Skin of body (tissue), 2 donors: Measurements from ENCODE around the gene FAM9C. TPM values are rescaled to one million over a fixed set of nuclear protein-coding genes. Genes with fewer than 3 reads are reported as not detected.

ENCODE experiments used
- DNase-seq: peaks from one replicate; lab custom pipeline; 2025; lab: John Stamatoyannopoulos, UW
- total RNA-seq: library from RNA; depleted of rRNA; stranded (reverse); fragments of >200 nt; gene quantifications from one replicate; pipeline ENCODE4 v1.2.3, GENCODE V29; 2014

The FAM9C gene
- total RNA-seq, 1 donor from 2014 or later: not detected

GRCh38 chrX:13008851-13009250 lies 35.6 kb downstream of the FAM9C start:
- DNase-seq: no peak

- DNase-seq: no peak
Observed at GRCh38 chrX:13008189-13008533, 36.3 kb downstream of the FAM9C start.

- DNase-seq: no peak
Observed at GRCh38 chrX:13007519-13008188, 36.8 kb downstream of the FAM9C start.

GRCh38 chrX:13005661-13006473 lies 38.6 kb downstream of the FAM9C start:
- no peak for DNase-seq

- no peak for DNase-seq
Observed at GRCh38 chrX:13001961-13002671, 42.3 kb downstream of the FAM9C start.

DNA sequence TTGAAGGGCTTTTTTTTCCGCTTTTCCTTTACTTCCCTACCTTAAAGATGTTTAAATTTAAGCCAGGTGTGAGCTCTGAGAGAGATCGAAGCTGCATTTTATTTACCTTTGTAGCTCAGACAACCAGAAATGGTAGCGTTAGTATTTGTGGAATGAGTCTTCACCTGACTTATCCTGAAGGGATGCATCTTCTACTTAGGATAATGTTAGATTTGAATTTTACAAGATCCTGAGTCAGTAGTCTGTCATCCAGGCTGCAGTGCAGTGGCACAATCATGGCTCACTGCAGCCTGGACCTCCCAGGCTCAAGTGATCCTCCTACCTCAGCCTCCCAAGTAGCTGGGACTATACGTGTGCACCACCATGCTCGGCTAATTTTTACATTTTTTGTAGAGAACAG lies 43.3 kb downstream of the FAM9C start:
- DNase-seq: no peak

GRCh38 chrX:13000301-13000811 lies 44.1 kb downstream of the FAM9C start:
- DNase-seq: no peak

- DNase-seq: no peak
Observed at GRCh38 chrX:12999422-12999821, 45.0 kb downstream of the FAM9C start.

DNA sequence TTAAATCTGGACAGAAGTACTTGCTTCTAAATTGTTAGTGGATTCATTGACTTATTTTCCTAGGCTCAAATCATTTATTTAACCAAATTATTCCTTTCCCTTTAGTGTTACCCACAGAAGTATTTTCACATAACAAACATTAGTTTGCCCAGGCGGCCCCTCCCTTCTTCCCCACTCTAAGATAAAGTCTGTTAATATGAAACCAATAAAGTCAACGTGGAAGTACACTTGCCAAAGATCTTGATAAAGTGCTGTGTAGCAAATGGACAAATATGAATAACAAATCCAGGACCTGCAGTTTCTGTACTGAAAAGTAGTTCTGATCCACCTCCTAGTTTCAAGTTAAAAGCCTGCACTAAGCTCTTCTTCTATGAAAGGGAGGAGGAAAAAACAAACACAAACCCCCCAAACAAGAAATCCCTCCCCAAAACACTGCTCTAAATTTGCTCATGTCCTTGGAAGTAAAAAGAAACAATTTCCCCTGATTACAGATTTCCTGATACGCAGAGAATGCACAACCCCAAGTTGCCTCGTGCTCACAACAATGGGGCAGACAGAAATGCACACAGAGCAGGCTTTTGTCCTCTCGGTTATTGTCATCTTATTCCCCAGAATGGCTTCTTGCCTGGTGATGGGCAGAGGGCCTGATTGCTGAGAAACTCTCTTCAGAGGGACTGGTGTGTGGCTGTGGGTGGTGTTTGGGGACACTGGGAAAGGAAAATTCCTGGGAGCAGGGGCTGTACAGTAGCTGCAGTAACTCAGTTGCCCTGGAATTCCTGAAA lies 46.3 kb downstream of the FAM9C start:
- DNase-seq: no peak

DNA sequence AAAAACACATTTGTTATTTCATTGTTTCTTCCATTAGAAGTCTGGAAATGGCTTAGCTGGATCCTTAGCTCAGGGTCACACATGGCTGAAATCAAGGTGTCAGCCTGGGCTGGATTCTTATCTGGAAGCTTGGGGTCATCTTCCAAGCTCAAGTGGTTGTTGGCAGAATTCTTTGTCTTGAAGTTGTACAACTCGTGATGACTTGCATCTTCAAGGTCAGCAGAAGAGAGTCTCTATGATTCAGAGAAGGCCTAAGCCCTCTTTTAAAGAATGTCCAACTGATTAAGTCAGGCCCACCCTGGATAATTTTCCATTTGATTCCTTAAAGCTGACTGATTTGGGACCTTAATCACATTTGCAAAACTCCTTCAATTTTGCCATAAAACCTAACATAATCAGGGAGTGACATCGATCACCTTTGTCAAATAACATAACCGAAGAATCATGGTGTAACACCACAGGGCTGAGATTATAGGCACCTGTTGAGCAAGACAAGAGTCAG lies 47.4 kb downstream of the FAM9C start:
- no peak for DNase-seq

- DNase-seq: no peak
Observed at GRCh38 chrX:12994321-12994720, 50.1 kb downstream of the FAM9C start.

GRCh38 chrX:12993826-12994225 lies 50.6 kb downstream of the FAM9C start:
- DNase-seq: no peak

DNA sequence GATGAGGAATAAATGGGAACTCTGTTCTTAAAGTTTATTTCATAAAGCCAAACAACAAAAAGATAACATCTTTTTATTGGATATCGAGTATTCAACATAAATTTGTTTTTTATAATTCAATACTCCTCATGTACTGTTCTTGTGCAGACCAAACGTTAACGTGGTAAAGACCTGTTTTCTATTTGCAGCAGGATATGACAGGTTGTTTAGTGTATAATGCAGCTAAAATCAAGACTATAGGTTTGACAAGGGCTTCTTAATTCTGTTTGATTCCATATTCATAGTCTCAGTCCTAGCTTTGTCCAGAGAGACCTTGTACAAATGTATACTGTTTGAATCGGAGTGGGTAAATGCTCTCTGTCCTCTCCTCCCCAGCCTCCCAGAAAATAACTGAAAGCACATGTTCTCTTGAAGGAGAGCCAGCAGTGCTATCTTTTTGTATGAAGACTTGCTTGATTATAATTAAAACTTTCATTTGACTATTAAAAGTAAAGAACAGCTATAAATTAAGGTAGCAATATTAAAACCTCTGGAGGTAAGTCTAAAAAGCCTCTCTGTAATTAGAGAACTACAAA lies 51.8 kb downstream of the FAM9C start:
- no peak for DNase-seq

- no peak for DNase-seq
Observed at GRCh38 chrX:12991575-12991974, 52.8 kb downstream of the FAM9C start.

DNA sequence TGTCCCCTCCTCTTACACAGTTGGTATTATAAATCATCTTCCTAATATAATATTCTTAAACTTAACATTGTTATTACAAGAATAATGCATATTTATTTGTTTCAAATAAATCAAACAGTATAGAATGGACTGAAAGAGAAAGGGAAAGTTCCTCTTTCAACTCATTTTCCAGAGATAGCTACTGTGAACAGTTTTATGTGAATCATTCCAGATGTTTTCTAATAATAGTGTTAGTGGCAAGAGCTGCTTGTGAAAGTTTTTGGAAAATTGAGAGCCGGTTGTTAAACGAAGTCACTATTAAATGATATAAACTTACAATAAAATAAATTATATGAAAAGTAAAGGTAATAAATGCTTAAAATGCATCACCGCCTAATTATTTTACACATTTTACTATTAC lies 55.0 kb downstream of the FAM9C start:
- peak; percentile 29 for DNase-seq

DNA sequence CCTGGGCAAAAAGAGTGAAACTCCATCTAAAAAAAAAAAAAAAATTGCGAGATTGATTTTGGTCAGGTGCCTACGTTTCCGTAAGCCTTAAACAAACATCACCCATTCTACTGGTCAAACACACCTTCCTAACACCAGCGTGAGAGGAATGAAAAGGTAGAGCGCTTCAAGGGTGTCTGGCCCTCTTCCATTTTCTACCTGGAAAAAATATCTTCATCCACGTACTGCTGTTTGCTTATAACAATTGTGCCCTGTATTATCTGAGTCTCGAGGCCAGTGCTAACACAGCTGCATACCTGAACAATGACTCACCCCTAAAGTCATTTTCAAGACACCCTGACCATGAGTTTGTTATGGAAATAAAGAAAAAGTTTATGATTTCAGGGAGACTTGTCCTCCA lies 55.6 kb downstream of the FAM9C start:
- no peak for DNase-seq

DNA sequence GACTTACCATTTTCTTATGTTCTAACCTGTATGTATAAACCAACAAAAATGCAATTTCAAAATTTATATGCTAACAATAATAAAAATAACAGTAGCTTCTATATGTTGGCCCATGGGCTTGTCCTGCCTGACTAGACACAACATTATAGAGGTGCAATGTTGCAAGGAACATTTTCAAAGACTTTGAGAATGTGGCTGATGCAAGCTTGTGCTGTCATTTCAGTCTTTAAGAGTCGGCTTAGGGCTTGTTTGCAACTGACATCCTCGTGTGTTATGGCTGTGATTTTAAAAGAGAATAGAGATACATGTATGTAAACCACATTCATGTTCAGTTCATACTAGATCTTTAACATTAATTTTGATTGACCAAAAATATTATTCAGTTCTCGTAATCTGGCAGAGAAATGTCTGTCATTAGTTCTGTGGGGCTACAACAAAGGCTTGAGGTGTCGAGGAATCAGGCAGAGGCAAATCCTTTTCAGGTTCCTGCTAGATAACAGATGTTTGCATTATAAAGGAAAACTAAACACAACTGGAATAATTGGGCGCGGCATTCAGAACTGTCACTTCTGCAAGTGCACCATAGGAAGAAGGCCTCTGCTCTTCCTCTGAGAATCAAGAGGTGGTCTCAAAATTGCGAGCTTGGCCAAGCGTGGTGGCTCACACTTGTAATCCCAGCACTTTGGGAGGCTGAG lies 56.4 kb downstream of the FAM9C start:
- no peak for DNase-seq

DNA sequence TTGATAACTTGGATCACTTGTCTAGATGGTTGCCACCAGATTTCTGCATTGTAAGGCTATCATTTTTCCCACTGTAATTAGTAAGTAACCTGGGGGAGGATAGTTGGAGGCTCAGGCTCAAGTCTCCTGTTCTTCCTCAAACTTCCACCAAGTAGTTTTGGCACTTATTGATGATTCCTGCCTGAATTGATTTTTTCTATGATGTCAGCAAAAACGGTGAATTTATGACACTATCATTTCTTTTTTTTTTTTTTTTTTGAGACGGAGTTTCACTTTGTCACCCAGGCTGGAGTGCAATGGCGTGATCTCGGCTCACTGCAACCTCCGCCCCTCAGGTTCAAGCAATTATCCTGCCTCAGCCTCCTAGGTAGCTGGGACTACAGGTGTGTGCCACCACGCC lies 57.1 kb downstream of the FAM9C start:
- no peak for DNase-seq

DNA sequence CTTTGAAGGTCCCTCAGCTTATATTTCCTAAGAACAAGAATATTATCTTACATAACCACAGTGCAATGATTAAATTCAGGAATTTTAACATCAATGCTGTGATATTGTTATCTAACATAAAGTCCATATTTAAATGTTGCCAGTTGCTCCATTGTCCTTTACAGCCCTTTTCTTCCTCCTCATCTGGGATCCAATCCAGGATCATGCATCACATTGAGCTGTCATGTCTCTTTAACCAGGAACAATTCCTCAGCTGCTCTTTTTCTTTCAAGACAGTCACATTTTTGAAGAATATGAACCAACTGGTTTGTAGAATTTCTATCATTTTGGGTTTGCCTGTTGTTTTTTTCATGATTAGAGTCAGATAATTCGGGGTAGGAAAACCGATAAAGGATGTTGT lies 57.5 kb downstream of the FAM9C start:
- DNase-seq: no peak

DNA sequence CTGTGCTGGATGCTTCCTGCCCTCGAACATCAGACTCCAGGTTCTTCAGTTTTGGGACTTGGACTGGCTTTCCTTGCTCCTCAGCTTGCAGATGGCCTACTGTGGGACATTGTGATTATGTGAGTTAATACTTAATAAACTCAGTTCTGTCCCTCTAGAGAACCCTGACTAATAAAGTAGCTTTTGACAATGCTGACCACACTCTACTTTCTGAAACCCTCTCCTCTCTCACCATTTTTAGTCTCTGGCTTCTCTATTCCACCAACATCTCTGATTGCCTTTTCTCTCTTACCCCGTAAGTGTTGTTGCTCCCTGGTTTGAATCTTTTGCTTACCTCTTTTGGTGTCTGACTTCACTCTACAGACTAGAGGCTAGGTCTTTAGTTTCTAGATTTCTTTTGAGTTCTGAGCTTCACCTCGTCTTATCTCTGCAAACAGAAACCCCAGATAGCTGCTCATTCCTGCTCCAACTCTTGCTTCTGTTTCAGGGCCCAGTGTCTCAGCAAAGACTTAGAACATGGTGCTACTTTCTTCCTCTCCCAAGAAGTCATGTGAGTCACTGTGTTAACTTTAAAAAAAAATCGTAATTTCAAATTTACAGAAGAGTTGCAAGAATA lies 58.1 kb downstream of the FAM9C start:
- DNase-seq: no peak
